HepG2 (cell line): Measurements from ENCODE around the gene DBNDD1. TPM values are rescaled to one million over a fixed set of nuclear protein-coding genes. Genes with fewer than 3 reads are reported as not detected.

Experiments used
- ATF3 ChIP-seq: sonication (generic); formaldehyde crosslinking; IDR thresholded peaks from 2 replicates; pipeline ENCODE4 v1.4.0; 2020; ENCODE audit warnings: missing genetic modification reagents
- CBFB ChIP-seq: sonication (generic); formaldehyde crosslinking; IDR thresholded peaks from 2 replicates; pipeline ENCODE4 v1.4.0; 2020; ENCODE audit warnings: missing genetic modification reagents
- GLMP ChIP-seq: sonication (generic); formaldehyde crosslinking; IDR thresholded peaks from 2 replicates; pipeline ENCODE4 v1.9.0; 2021; ENCODE audit warnings: missing genetic modification reagents, mild to moderate bottlenecking, borderline replicate concordance
- GMEB1 ChIP-seq: sonication (generic); formaldehyde crosslinking; IDR thresholded peaks from 2 replicates; pipeline ENCODE4 v1.5.1; 2020; ENCODE audit warnings: missing genetic modification reagents, mild to moderate bottlenecking, borderline replicate concordance
- LRRFIP1 ChIP-seq: sonication (generic); formaldehyde crosslinking; conservative IDR thresholded peaks from 2 replicates; pipeline ENCODE4 v1.4.0; 2020; ENCODE audit warnings: missing genetic modification reagents
- RAD21 ChIP-seq: fragments of 450-650 bp; formaldehyde crosslinking; IDR thresholded peaks from 2 replicates; pipeline ENCODE4 v1.5.0; 2020; ENCODE audit warnings: mild to moderate bottlenecking
- REPIN1 ChIP-seq: sonication (generic); formaldehyde crosslinking; IDR thresholded peaks from 2 replicates; pipeline ENCODE4 v1.8.0; 2022; ENCODE audit warnings: missing genetic modification reagents, low read depth, mild to moderate bottlenecking, borderline replicate concordance
- SMAD3 ChIP-seq: sonication (generic); formaldehyde crosslinking; IDR thresholded peaks from 2 replicates; pipeline ENCODE4 v1.4.0; 2020; ENCODE audit warnings: missing genetic modification reagents
- SOX6 ChIP-seq, 2 experiments: fragments of 450-650 bp in 1 of 2; sonication (generic) in 1 of 2; formaldehyde crosslinking in 1 of 2; IDR thresholded peaks; 2 replicates each; pipeline versions ENCODE4 v1.4.0 to v1.6.1; 2017 to 2020; ENCODE audit warnings: antibody characterized with exemption in 1 of 2, mild to moderate bottlenecking in 1 of 2, missing genetic modification reagents in 1 of 2
- SRSF9 ChIP-seq: fragments of 200-400 bp; formaldehyde crosslinking; IDR thresholded peaks from 2 replicates; pipeline ENCODE4 v1.6.1; 2018; ENCODE audit warnings: borderline replicate concordance, mild to moderate bottlenecking, low read depth, low read length; ENCODE audit not compliant: insufficient read depth, poor library complexity, severe bottlenecking
- STAT5B ChIP-seq: sonication (generic); formaldehyde crosslinking; IDR thresholded peaks from 2 replicates; pipeline ENCODE4 v1.4.0; 2020; ENCODE audit warnings: missing genetic modification reagents
- ZBTB43 ChIP-seq: sonication (generic); formaldehyde crosslinking; conservative IDR thresholded peaks from 2 replicates; pipeline ENCODE4 v1.4.0; 2020; ENCODE audit warnings: missing genetic modification reagents
- ZNF121 ChIP-seq: sonication (generic); formaldehyde crosslinking; IDR thresholded peaks from 2 replicates; pipeline ENCODE4 v1.5.0; 2020; ENCODE audit warnings: mild to moderate bottlenecking, missing genetic modification reagents
- ZNF142 ChIP-seq: sonication (generic); formaldehyde crosslinking; IDR thresholded peaks from 2 replicates; pipeline ENCODE4 v1.4.0; 2020; ENCODE audit warnings: missing genetic modification reagents
- ZNF44 ChIP-seq: sonication (generic); formaldehyde crosslinking; IDR thresholded peaks from 2 replicates; pipeline ENCODE4 v1.5.1; 2020; ENCODE audit warnings: mild to moderate bottlenecking, missing genetic modification reagents
- polyA plus RNA-seq, 8 experiments: library from polyadenylated mRNA; depleted of rRNA in 3 of 8; stranded (reverse) in 7 of 8; unstranded in 1 of 8; fragments of >200 nt; fragmentation: Illumina TruSeq in 4 of 8; extraction: Trizol in 4 of 8; gene quantifications; 2 replicates each; pipeline versions ENCODE4 v1.2.1 to v1.2.3, GENCODE V29; 2011 to 2016; ENCODE audit warnings: low read depth in 4 of 8, missing spikeins in 1 of 8, mixed read lengths in 1 of 8; ENCODE audit not compliant: insufficient read depth in 1 of 8
- total RNA-seq, 5 experiments: library from RNA; depleted of rRNA; stranded (reverse); fragments of >200 nt; fragmentation: Illumina TruSeq; extraction: Trizol; gene quantifications; 2 replicates each; pipeline ENCODE4 v1.2.3, GENCODE V29; 2016; ENCODE audit warnings: low read depth in 1 of 5

Gene DBNDD1
- total and polyA plus RNA-seq, 2 of the 13 experiments (the other 11 are each of a cell fraction or from before 2014, with no cell fraction given), result 17.0 to 40.4 TPM

GRCh38 chr16:90020838-90021382, 1.7 kb upstream of the DBNDD1 start (continued):
- TF ChIP-seq ATF3 (CRISPR knock-in tag), result no peak
- TF ChIP-seq ZNF142 (CRISPR knock-in tag), result no peak
- no peak for TF ChIP-seq CBFB (CRISPR knock-in tag)
- TF ChIP-seq LRRFIP1, result no peak
- no peak for TF ChIP-seq STAT5B (CRISPR knock-in tag)
- TF ChIP-seq SMAD3 (CRISPR knock-in tag), result no peak
- TF ChIP-seq ZBTB43 (CRISPR knock-in tag), result 0 out of 2 replicates have a peak, but pooled peaks have one; percentile 27
- TF ChIP-seq GMEB1 (CRISPR knock-in tag), result no peak
- no peak for TF ChIP-seq ZNF44 (CRISPR knock-in tag)
- TF ChIP-seq SRSF9, result no peak
- no peak for TF ChIP-seq SOX6 (IDR thresholded peaks at IDR 0.05)
- TF ChIP-seq SOX6 (CRISPR knock-in tag; IDR thresholded peaks at IDR 0.05), result peak; percentile 44
- no peak for TF ChIP-seq ZNF121 (CRISPR knock-in tag)
- no peak for TF ChIP-seq GLMP (CRISPR knock-in tag)
- TF ChIP-seq RAD21 (CRISPR knock-in tag), result no peak
- TF ChIP-seq REPIN1 (CRISPR knock-in tag), result no peak
